Measurements from ENCODE around the gene TSPAN13. TPM values are rescaled to one million over a fixed set of nuclear protein-coding genes. Genes with fewer than 3 reads are reported as not detected.

TSPAN13 gene
- total RNA-seq, 4 donors from 2014 or later = 2.1 to 8.8 (median 6.5) TPM

GRCh38 chr7:16812542-16813231 lies 59.1 kb downstream of the TSPAN13 start:
- intact Hi-C loops (cut with DNase I) = no loop called here
- Histone ChIP-seq H3K36me3 (no peaks in the 10 kb centered on the region), H3K27ac (replicated peaks in 1 of 4) (no peak overlapping the region), H3K4me1 (no peaks in the 10 kb centered on the region), H3K9me3 (no peaks in the 10 kb centered on the region), H3K27me3 (no peaks in the 10 kb centered on the region), H3K4me3 (no peak overlapping the region)
- TF ChIP-seq POLR2AphosphoS5 (IDR thresholded peaks at IDR 0.05) (no peak), EP300 (IDR thresholded peaks at IDR 0.05) (no peak)
- WGBS = 87% methylated on average over 4 of the region's 4 CpGs
- DNase-seq (ENCODE audit: extremely low spot score) = no peak

- Histone ChIP-seq H3K27ac (replicated peaks in 1 of 4) (no peak overlapping the region), H3K27me3 (no peaks in the 10 kb centered on the region), H3K36me3 (no peaks in the 10 kb centered on the region), H3K4me1 (no peaks in the 10 kb centered on the region), H3K9me3 (no peaks in the 10 kb centered on the region), H3K4me3 (no peak overlapping the region)
- intact Hi-C loops (cut with DNase I) = no loop called here
- no peak for DNase-seq (ENCODE audit: extremely low spot score)
- 59% methylated on average over 3 of the region's 3 CpGs for WGBS
- no peak for TF ChIP-seq POLR2A (IDR thresholded peaks at IDR 0.05; ENCODE audit: low read depth)
- no peak for TF ChIP-seq EP300 (IDR thresholded peaks at IDR 0.05)
- no peak for TF ChIP-seq POLR2AphosphoS5 (IDR thresholded peaks at IDR 0.05)
- TF ChIP-seq, protein P1, sequence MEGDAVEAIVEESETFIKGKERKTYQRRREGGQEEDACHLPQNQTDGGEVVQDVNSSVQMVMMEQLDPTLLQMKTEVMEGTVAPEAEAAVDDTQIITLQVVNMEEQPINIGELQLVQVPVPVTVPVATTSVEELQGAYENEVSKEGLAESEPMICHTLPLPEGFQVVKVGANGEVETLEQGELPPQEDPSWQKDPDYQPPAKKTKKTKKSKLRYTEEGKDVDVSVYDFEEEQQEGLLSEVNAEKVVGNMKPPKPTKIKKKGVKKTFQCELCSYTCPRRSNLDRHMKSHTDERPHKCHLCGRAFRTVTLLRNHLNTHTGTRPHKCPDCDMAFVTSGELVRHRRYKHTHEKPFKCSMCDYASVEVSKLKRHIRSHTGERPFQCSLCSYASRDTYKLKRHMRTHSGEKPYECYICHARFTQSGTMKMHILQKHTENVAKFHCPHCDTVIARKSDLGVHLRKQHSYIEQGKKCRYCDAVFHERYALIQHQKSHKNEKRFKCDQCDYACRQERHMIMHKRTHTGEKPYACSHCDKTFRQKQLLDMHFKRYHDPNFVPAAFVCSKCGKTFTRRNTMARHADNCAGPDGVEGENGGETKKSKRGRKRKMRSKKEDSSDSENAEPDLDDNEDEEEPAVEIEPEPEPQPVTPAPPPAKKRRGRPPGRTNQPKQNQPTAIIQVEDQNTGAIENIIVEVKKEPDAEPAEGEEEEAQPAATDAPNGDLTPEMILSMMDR (IDR thresholded peaks at IDR 0.05) = no peak
Measured at GRCh38 chr7:16813232-16813616, 59.7 kb downstream of the TSPAN13 start.

DNA sequence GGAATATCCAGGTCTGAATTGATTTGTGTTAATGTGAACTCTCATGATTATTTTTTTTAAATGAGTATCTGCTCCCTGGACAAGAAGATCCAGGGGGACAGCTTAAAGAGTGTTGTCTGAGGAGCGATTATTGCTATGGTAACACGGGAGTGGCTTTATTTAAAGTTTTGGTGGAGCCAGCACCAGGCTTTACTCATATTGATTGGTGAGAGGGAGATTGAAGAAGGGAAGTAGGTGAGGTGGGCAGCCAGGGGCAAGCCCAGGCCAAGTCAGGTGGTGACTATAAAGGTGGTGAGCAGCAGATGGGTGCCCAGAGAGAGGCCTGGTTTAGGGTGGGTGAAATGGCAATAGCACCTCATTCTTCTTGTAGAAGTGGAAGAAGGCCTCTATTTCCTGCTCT lies 61.4 kb downstream of the TSPAN13 start:
- TF ChIP-seq EP300 (IDR thresholded peaks at IDR 0.05) = no peak
- TF ChIP-seq POLR2AphosphoS5 (IDR thresholded peaks at IDR 0.05) = no peak
- TF ChIP-seq, protein P1 (IDR thresholded peaks at IDR 0.05) = no peak
- TF ChIP-seq POLR2A (IDR thresholded peaks at IDR 0.05; ENCODE audit: low read depth) = no peak
- WGBS = 94% methylated on average over 2 of the region's 2 CpGs
- Histone ChIP-seq H3K9me3 (no peaks in the 10 kb centered on the region), H3K27ac (replicated peaks in 1 of 4) (no peak overlapping the region), H3K4me1 (no peaks in the 10 kb centered on the region), H3K36me3 (no peaks in the 10 kb centered on the region), H3K4me3 (no peak overlapping the region), H3K27me3 (no peaks in the 10 kb centered on the region)
- DNase-seq (ENCODE audit: extremely low spot score) = no peak
- intact Hi-C loops (cut with DNase I) = no loop called here

GRCh38 chr7:16816824-16817223 lies 63.3 kb downstream of the TSPAN13 start:
- Histone ChIP-seq H3K4me1 (no peaks in the 10 kb centered on the region), H3K36me3 (no peaks in the 10 kb centered on the region), H3K27ac (replicated peaks in 1 of 4) (no peak overlapping the region), H3K4me3 (no peak overlapping the region), H3K9me3 (no peaks in the 10 kb centered on the region), H3K27me3 (no peaks in the 10 kb centered on the region)
- intact Hi-C loops (cut with DNase I) = no loop called here
- TF ChIP-seq EP300 (IDR thresholded peaks at IDR 0.05) (no peak), POLR2AphosphoS5 (IDR thresholded peaks at IDR 0.05) (no peak), POLR2A (IDR thresholded peaks at IDR 0.05; ENCODE audit: low read depth) (no peak)
- TF ChIP-seq, protein P1 (IDR thresholded peaks at IDR 0.05) = no peak
- WGBS = 70% methylated on average over 2 of the region's 2 CpGs
- DNase-seq (ENCODE audit: extremely low spot score) = no peak

DNA sequence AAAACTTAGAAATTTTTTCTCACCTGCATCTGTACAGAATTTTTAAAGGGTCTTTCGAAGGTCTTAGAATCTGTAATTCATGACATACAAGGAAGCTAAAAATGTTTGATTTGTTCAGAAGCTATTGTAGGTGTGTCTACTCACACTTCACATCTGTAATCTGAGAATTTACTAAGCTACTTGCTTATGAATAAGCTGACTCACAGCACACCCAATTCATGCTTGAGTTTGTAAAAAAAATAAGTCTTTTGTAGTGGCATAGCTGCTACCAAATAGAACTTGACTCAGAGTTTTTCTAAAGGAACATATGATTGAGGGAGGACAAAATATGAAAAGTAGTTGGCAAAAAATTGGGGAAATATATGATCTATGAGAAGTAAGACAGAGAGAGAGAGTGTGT lies 64.0 kb downstream of the TSPAN13 start:
- intact Hi-C loops (cut with DNase I) = no loop called here
- H3K27me3 ChIP-seq = no peaks in the 10 kb centered on the region
- DNase-seq (ENCODE audit: extremely low spot score) = no peak
- no peak overlapping the region for H3K4me3 ChIP-seq
- no peak overlapping the region for H3K27ac ChIP-seq (replicated peaks in 1 of 4)
- H3K9me3 ChIP-seq = no peaks in the 10 kb centered on the region
- WGBS = 90% methylated on average over 1 of the region's 1 CpG
- no peaks in the 10 kb centered on the region for H3K4me1 ChIP-seq
- no peak for TF ChIP-seq EP300 (IDR thresholded peaks at IDR 0.05)
- no peak for TF ChIP-seq POLR2A (IDR thresholded peaks at IDR 0.05; ENCODE audit: low read depth)
- TF ChIP-seq POLR2AphosphoS5 (IDR thresholded peaks at IDR 0.05) = no peak
- TF ChIP-seq, protein P1 (IDR thresholded peaks at IDR 0.05) = no peak
- no peaks in the 10 kb centered on the region for H3K36me3 ChIP-seq
